HG03064 (cell line): Measurements from ENCODE around the gene SUPT3H.

ENCODE experiments used
- ATAC-seq: cut with Tn5 transposase; IDR thresholded peaks from one replicate; pipeline ENCODE4 v1.9.1; 2021; ENCODE audit warnings: low read depth; ENCODE audit not compliant: unreplicated experiment

Gene SUPT3H

DNA sequence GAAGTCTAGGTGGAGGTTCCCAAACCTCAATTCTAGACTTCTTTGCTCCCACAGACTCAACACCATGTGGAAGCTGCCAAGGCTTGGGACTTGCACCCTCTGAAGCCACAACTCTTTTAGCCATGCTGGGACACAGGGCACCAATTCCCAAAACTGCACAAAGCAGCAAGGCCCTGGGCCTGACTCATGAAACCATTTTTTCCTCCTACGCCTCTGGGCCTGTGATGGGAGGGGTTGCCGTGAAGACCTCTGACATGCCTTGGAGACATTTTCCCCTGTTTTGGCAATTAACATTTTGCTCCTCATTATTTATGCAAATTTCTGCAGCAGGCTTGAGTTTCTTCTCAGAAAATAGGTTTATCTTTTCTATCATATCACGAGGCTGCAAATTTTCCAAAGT lies 405.0 kb downstream of the SUPT3H start:
- ATAC-seq, result no peak

DNA sequence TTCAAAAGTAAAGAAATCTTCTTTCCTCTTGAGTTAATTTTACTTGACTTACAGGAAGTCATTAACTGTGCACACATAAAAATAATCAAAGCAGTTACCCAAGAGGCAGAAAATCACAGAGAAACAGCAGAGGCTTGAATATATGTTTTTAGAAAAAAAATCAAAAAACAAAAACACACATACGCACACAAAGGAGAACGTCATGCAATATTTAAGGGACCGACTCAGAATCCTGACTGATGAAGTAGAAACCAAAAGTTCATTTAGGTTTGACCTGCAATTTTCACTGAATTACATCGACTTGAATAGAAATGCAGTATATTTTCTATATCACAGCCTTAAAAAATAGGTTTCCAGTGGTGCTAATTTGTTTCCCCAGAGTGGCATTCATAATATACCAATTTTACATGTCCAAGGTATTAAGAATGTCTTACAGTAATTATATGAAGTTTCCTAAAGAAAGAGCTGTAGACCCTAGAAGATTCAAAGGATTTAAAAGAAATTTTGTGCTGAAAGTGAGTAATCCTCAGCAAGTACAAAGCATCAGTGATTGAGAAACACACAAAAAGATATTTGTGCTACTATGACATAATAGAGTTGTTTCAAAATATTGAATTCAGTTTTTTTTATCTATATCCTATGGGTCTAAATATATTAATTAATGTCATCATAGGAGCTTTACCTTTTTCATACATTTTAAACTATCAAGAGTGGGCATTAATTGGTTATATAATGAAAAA lies 408.1 kb downstream of the SUPT3H start:
- ATAC-seq, result no peak

DNA sequence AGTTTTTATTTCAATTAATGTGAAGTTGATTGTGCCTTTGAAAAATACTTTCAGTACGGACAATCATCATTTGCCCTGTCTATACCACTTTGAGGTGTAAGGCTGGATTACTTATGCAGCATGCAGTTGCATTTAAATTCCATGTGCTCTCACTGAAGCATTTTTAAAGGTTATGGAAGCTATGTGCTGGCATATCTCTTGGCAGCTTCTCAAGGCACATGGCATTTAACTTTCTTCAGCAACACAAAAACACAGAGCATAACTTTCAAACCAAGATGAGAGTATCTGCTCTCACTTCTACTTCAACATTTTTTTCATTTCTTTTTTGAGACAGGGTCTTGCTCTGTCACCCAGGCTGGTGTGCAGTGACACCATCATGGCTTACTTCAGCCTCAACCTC lies 410.3 kb downstream of the SUPT3H start:
- ATAC-seq, result no peak

DNA sequence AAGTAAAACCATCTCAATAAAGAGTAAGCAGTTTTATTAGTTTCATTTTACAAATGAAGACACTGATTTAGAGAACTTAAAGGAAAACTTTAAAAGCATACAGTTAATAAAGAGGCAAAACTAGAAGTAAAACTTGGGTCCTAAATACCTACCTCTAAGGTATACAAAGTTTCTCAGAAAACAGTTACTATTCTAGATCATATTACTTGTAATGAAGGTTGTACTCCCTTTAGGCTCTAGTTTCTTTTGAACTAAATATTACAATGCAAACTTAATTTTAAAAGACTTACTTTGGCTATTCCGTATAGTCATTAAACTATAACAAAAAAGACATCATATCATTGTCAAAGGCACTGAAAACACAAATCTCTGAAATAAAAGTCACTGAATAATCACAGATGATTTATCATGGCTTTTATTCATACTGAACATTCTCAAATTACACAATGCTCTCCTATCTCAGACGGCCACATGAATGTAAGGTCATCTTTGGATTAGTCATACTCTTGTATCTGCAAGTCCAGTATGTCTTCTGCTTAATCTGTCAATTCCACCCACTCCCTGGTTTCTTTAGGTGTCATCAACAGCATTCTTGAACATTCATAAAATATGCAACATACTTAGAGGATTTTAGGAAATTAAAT lies 411.2 kb downstream of the SUPT3H start:
- no peak for ATAC-seq

DNA sequence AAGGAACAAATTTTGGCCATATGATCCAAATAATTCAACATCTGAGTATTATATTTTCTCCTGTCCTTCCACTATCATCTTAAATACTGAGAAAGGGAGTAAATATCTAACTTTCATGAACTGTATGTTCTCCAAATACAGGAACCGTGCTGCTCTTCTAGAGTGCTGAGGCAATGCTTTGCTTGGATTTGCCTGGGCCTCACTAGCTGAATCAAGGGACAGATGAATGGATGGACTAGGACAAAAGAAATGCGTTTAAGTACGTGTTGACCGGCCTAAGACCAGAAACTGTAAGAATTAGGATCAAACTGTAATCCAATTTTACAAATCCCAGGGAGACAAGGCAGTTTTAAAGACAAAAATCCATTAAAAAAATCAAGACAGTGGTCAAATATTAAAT lies 412.0 kb downstream of the SUPT3H start:
- no peak for ATAC-seq

DNA sequence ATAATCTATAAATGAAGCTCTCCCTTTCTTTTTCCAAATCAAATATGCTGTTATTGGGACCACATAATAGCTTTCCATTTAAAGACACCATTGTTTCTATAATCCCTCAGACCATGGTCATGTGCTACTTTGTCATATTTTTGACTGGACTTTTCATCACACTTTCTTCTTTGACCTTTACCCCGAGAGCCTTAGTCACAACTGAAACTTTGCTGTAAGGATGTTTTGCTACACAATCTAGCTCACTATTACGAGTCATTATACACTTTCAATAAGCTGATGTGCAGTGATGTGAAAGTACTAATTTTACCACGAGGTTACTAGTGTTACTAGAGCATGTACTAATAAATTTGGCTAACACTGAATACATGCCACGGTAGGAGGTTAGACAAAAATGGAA lies 416.8 kb downstream of the SUPT3H start:
- no peak for ATAC-seq

DNA sequence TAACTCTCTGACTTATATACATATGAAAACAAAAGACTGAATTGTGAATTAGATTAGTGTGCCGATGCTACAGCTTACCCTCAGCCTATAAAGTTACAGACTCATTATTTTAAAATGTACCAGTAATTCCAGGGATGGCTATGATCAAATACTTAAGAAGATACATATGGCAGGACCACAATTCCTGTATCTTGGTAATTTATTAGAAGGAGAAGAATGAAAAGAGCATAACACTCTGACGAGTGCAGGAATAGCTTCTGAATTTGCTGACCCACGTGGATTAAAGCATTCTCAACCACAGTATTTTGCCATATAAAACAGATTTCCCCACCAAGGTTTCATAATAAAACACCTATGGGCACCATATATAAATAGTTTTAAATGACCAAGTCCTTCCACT lies 418.1 kb downstream of the SUPT3H start:
- ATAC-seq, result no peak

DNA sequence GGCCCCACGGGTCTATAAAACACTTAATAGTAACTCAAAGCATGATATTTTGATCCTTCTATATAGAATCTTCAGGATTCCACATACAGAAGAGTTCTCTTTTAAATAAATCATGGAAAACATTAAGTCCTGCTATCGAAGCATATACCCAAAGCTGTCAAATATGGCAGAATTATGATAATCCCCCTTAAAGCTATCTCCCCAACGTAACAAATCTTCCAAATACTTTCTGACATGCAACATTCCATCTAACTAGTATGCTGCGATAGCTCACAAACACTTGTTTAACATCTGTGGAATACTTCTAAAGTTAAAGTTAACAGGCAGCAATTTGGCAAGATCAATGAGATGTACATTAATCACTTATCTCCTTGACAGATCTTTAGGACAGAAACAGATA lies 420.6 kb downstream of the SUPT3H start:
- no peak for ATAC-seq

DNA sequence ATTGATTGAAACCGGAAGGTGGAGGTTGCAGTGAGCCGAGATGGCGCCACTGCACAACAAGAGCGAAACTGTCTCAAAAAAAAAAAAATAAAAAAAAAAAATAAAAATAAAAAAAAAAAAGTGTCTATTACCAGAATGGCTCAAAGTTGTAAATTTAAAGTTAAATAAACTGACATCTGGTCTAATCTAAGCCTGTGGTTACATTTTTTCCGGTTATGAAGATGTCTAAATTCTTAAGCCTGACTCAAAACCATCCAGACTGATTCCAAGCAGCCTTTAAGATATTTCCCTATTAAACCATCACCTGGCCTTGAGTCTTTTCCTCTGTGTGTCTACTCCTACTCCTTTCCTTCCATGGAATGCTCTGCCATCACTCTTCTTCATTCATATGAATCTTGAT lies 421.3 kb downstream of the SUPT3H start:
- ATAC-seq, result no peak

DNA sequence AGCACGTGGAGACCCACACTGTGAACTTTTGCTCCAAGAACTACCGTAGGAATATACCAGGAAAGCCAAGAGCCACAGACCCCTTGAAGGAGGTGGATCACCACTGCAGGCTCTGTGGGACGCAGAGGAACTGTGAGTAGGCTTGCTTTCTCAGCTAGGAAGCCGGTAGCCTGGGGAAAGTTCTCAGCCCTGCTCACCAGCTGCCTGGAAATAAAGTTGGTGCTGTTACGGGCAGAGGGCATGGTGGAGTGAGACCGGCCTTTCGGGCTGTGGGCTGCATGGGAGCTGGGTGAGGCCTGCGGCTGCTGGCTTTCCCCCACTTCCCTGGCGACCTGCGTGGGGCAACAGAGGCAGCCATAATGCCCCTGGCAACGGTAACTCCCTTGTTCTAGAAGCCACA lies 422.6 kb downstream of the SUPT3H start:
- ATAC-seq, result no peak

DNA sequence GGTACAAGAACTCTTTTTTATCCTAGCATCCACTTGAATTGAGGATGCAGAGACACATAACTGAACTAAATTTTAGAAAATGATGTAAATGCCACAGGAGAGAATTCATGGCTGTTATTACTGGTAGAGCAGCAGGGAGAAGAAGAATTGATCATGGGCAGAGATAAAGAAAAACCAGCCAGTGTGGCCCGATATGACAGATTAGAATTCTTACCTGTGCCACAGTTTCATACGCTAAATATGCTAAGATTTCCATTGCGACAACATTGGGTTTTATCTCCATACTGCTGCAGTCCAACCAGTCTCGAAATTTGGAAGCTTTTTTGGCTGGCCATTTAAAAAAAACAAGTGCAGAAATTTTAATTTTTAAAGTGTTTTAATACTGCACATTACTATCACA lies 423.5 kb downstream of the SUPT3H start:
- ATAC-seq, result no peak

DNA sequence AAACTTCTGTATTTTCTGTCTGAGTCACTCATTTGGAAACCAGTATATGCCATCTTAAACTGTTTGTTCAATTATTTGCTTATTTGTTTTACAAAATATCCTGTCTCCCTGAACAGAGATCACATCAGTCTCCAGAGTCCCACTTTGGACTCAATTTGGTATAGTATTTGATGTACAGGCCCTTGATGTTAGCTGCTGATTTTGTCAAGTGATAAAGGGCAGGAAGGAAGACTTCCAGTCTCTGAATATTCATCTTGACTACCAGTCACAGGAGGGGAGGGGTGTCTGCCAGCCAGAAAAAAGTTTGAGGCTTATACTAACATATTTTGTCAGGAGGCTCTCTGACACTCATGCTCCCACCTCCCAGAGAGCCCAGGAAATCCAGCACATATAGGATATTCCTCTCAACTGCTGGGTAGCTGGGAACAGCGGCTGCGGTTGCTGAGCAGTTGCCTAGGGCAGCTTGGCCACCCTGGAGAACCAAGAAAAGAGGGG lies 426.4 kb downstream of the SUPT3H start:
- no peak for ATAC-seq

DNA sequence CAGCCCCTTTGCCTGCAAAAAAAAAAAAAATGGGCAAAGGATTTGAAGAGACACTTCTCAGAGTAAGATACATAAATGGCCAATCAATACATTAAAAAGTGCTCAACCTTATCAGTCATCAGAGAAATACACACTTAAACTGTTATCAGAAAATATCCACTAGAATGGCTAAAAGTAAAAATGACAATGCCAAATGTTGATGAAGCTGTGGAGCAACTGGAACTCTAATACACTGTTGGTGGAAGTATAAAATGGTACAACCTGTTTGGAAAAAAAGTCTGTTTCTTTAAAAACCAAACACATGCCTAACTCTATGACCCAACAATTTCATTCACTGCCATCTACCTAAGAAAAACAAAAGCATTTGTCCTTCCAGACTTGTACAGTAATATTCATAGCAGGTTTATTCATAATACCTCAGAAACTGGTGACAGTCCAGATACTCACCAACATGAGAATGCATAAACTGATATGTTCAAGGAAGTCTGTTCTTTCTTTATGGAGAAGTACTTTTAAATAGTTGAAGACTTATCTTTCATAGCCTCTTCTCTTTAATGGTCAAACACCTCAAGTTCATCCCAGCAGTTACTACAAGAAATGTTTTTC lies 428.0 kb downstream of the SUPT3H start:
- no peak for ATAC-seq

DNA sequence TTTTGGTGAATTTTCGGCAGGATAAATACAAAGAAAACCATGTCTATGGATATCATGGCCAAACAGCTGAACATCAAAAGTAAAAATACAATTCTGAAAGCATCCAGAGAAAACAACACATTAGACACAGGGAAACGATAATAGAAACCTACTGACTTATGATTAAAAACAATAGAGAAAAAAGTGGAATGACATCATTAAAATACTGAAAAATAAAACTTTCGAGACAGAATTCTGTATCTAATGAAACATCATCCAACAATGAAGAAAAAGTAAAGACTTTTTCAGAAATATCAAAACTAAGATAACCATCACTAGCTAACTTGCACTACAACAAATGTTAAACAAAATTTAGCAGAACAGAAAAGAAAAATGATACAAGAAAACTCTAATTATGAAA lies 434.2 kb downstream of the SUPT3H start:
- ATAC-seq, result no peak

DNA sequence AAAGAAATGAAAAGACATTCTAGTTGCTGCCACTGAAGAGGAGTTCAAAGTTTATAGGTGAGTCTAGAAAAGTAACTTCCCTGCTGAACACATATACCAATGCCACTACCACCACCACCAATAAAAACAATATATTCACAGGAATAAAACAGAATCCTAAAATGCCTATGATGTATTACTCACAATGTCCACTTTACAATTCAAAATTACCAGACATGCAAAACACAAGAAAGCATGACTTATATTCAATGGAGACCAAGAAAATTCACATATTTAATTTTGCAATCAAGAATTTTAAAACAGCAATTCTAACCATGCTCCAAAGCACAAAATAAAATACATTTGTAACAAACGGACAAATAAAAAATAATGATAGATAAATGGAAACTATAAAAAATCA lies 434.9 kb downstream of the SUPT3H start:
- no peak for ATAC-seq

DNA sequence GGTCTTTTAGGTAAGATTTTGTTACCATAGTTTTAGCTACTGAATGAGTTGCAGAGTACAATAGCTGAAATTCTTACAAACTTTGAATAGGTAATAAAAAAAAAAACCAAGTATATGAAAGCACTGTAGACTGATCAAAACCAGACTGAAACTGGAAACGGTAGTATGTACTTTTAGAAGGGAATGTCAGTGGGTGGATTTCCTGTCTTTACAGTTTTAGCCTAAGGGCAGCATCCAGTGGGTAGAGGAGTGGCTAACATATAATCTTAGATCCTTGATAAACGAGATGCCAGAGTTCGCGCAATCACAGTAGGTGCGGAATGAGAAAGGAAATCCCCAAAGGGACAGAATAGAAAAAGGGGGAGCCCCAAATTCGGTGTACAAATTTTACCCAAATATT lies 435.5 kb downstream of the SUPT3H start:
- no peak for ATAC-seq

DNA sequence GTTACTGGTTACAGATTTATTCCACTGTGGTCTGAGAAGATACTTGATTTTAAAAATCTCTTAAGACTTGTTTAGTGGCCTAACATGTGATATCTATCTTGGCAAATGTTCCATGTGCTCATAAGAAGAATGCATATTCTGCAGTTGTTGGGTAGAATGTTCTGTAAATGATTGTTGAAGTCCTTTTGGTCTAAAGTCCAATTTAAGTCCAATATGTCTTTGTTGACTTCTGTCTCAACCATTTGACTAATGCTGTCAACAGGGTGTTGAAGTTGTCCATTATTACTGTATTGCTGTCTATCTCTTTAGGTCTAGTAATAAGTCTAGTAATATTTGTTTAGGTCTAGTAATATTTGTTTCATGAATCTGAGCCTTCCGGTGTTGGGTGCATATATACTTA lies 437.4 kb downstream of the SUPT3H start:
- ATAC-seq, result no peak

DNA sequence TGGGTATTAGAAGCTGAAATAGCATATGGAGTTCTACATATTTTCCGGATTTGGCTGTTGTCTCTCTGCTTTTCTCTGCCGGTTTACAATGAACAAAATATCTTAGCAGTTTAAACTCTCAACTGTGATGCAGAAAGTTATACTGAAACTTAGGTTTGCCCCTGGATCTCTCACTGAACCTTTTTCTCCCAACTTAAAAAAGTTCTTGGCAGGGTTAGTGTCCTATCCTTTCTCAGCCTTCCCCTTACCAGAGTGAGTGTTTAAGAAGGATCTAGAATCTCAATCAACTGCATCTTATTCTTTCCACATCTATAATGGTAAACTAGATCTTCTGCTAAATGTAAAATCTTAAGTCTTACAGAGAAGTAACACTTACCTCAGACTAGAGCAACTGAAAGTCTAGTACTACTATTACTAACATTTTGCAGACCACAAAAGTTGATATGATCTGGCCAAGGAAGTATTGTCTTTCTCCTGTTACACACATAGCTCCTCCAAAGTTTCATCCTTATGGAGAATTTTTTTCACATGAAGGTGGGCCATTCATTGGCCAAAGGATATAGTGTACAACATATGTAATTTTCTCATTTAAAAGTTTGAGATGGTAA lies 441.9 kb downstream of the SUPT3H start:
- no peak for ATAC-seq

DNA sequence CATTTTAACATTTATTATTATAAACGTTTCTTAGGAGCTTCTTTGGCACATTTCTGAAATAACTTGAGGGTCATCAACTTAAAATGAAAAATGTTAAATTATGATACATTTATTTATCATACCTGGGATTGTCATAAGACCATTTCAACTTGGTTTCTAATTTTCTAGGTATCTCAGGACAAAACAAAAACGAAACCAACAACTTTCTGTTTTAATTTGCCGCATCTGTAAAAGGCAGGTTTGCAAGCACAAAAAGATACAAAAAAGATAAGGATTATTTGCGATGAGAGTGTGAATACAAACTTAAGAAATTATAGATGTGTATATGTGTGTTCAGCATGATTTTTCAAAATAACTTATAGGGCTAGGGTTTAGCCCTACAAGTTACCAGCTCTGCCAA lies 444.6 kb downstream of the SUPT3H start:
- ATAC-seq, result no peak

DNA sequence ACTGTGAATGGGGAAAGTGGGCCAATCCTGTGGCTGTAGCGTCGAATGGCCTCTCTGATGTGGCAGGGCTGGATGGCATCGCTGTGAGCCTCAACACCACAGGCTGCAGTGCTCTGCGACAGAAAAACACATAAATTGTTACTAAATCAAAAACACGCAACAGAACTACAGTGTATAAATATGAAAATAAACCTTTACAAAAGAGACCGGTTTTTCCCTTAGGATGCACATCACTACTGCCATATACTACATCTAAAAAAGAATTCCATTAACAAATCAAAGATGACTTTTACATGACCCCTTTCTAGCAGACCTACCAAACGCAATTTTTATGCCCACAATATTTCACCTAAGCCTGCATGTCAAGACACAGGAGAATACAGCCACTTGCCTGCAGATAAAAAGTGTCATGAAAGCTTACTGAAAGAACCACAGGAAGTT lies 445.1 kb downstream of the SUPT3H start:
- no peak for ATAC-seq

DNA sequence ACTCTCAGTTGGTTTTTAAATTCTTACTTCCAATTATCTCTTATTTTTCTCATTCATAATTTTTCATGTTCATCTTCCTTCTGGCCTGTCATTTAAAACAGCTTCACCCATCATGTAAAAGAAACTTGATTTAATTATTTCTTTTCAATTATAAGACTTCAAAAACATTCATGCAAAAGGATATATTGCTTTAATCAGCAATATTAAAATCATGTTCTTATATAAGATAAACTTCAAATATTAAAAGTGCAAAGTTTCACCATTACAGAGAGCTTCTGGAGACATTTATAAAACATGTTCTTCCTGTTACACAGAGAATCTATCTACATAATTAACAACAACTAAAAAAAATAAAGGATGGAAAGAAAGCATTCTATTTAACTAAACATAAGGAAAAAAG lies 446.3 kb downstream of the SUPT3H start:
- no peak for ATAC-seq
